SK-N-SH (cell line): Measurements from ENCODE around the gene STAM2. TPM values are rescaled to one million over a fixed set of nuclear protein-coding genes. Genes with fewer than 3 reads are reported as not detected.

Experiments used
- CTCF ChIA-PET: fragments of 300-600, 350-600 bp; formaldehyde crosslinking; extraction: SDS; loops from one replicate; lab custom pipeline; 2021; lab: Yijun Ruan, JAX
- POLR2A ChIA-PET: fragments of 350-600 bp; sonication (Branson Sonifier 250); formaldehyde crosslinking; extraction: SDS; loops from one replicate; lab custom pipeline; 2020; ENCODE audit warnings: antibody characterized with exemption, inconsistent platforms; lab: Yijun Ruan, JAX
- DNase-seq: peaks from one replicate; pipeline ENCODE4 v3.0.0; 2012
- H2AFZ ChIP-seq: fragments of 200-600 bp; sonication (generic); 2 replicates; pipeline ENCODE4 v1.8.1; 2016; ENCODE audit warnings: antibody characterized with exemption, mild to moderate bottlenecking, low read depth
- H3F3A ChIP-seq: fragments of 200-600 bp; sonication (generic); replicated peaks from 2 replicates; pipeline ENCODE3; 2016; ENCODE audit warnings: antibody characterized with exemption, mild to moderate bottlenecking; ENCODE audit not compliant: insufficient read depth
- H3K27ac ChIP-seq, 2 experiments: fragments of 200-500 bp in 1 of 2; fragments of 200-600 bp in 1 of 2; sonication (Bioruptor generic) in 1 of 2; sonication (generic), shearing (Covaris generic) in 1 of 2; 2 replicates each; pipeline versions ENCODE4 v1.5.1 to v1.6.1; 2014 to 2016; ENCODE audit warnings: low read depth in 2 of 2, inconsistent platforms in 1 of 2, low read length in 1 of 2, mild to moderate bottlenecking in 1 of 2, mixed read lengths in 1 of 2
- H3K27me3 ChIP-seq: fragments of 200-600 bp; sonication (generic), shearing (Covaris generic); 2 replicates; pipeline ENCODE4 v1.6.1; 2016; ENCODE audit warnings: mixed run types; ENCODE audit not compliant: insufficient read depth
- H3K36me3 ChIP-seq, 2 experiments: fragments of 200-500 bp in 1 of 2; fragments of 200-600 bp in 1 of 2; sonication (Bioruptor generic) in 1 of 2; sonication (generic) in 1 of 2; replicated peaks in 1 of 2; 2 replicates each; pipeline versions ENCODE3 to v1.5.1; 2014 to 2016; ENCODE audit warnings: low read length in 1 of 2, mild to moderate bottlenecking in 1 of 2; ENCODE audit not compliant: insufficient read depth in 2 of 2, control insufficient read depth in 1 of 2
- H3K4me1 ChIP-seq, 2 experiments: fragments of 200-500 bp in 1 of 2; fragments of 200-600 bp in 1 of 2; sonication (Bioruptor generic) in 1 of 2; sonication (generic), shearing (Covaris generic) in 1 of 2; 2 replicates each; pipeline versions ENCODE4 v1.5.1 to v1.6.1; 2014 to 2016; ENCODE audit warnings: low read depth in 1 of 2, low read length in 1 of 2, mixed run types in 1 of 2; ENCODE audit not compliant: insufficient read depth in 2 of 2, control insufficient read depth in 1 of 2
- H3K4me2 ChIP-seq: fragments of 200-600 bp; sonication (generic), shearing (Covaris generic); 2 replicates; pipeline ENCODE4 v1.6.1; 2017; ENCODE audit warnings: mixed run types
- H3K4me3 ChIP-seq, 2 experiments: fragments of 200-500 bp in 1 of 2; fragments of 200-600 bp in 1 of 2; sonication (Bioruptor generic) in 1 of 2; sonication (generic), shearing (Covaris generic) in 1 of 2; 2 replicates each; pipeline versions ENCODE4 v1.5.1 to v1.8.1; 2014 to 2016; ENCODE audit warnings: low read depth in 2 of 2, inconsistent platforms in 1 of 2, low read length in 1 of 2, mild to moderate bottlenecking in 1 of 2, mixed read lengths in 1 of 2, moderate library complexity in 1 of 2
- H3K79me2 ChIP-seq: fragments of 200-600 bp; sonication (generic); 2 replicates; pipeline ENCODE4 v1.8.1; 2017; ENCODE audit warnings: mild to moderate bottlenecking; ENCODE audit not compliant: insufficient read depth
- H3K9ac ChIP-seq: fragments of 200-600 bp; sonication (generic); 2 replicates; pipeline ENCODE4 v1.6.1; 2017; ENCODE audit warnings: mixed run types
- H3K9me2 ChIP-seq: fragments of 200-600 bp; sonication (generic); 2 replicates; pipeline ENCODE4 v1.6.1; 2017; ENCODE audit warnings: mixed run types
- H3K9me3 ChIP-seq: fragments of 200-600 bp; sonication (generic); 2 replicates; pipeline ENCODE4 v1.6.1; 2017; ENCODE audit warnings: mixed run types, mild to moderate bottlenecking, moderate library complexity
- H4K20me1 ChIP-seq: fragments of 200-600 bp; sonication (generic); 2 replicates; pipeline ENCODE4 v1.6.1; 2017; ENCODE audit warnings: mild to moderate bottlenecking, mixed run types; ENCODE audit not compliant: insufficient read depth
- CHD2 ChIP-seq: fragments of 150-350 bp; IDR thresholded peaks from 2 replicates; pipeline ENCODE4 v1.6.1; 2018; ENCODE audit warnings: low read length; ENCODE audit not compliant: partially characterized antibody
- ELF1 ChIP-seq: IDR thresholded peaks from 2 replicates; pipeline ENCODE4 v1.4.0; 2012
- EP300 ChIP-seq, 2 experiments: IDR thresholded peaks; 2 replicates each; pipeline versions ENCODE4 v1.4.0 to v1.6.1; 2012; ENCODE audit warnings: borderline replicate concordance in 1 of 2, low read depth in 1 of 2, low read length in 1 of 2
- EZH2phosphoT487 ChIP-seq: fragments of 200-600 bp; sonication (generic); IDR thresholded peaks from 2 replicates; pipeline ENCODE4 v1.6.1; 2017; ENCODE audit warnings: low read depth, mixed run types, mild to moderate bottlenecking, antibody characterized with exemption, moderate library complexity, borderline replicate concordance
- FOSL2 ChIP-seq: IDR thresholded peaks from 2 replicates; pipeline ENCODE4 v1.4.0; 2012; ENCODE audit warnings: low read depth, mild to moderate bottlenecking, moderate library complexity, borderline replicate concordance
- FOXJ3 ChIP-seq: sonication (generic); formaldehyde crosslinking; IDR thresholded peaks from 2 replicates; pipeline ENCODE4 v1.5.1; 2020; ENCODE audit warnings: mild to moderate bottlenecking, missing genetic modification reagents
- JUND ChIP-seq: IDR thresholded peaks from 2 replicates; pipeline ENCODE4 v1.4.0; 2012
- MXI1 ChIP-seq: IDR thresholded peaks from 2 replicates; pipeline ENCODE4 v1.6.1; 2012; ENCODE audit warnings: mild to moderate bottlenecking, low read depth, low read length, improper control_type of control experiment
- NRF1 ChIP-seq: IDR thresholded peaks from 2 replicates; pipeline ENCODE4 v1.6.1; 2012; ENCODE audit warnings: low read depth, mild to moderate bottlenecking, low read length
- POLR2AphosphoS5 ChIP-seq: IDR thresholded peaks from 2 replicates; pipeline ENCODE4 v1.6.1; 2012; ENCODE audit warnings: low read depth, low read length
- RAD21 ChIP-seq: IDR thresholded peaks from 2 replicates; pipeline ENCODE4 v1.6.1; 2012; ENCODE audit warnings: mild to moderate bottlenecking, low read length
- RCOR1 ChIP-seq: fragments of 150-350 bp; IDR thresholded peaks from 2 replicates; pipeline ENCODE4 v1.6.1; 2017; ENCODE audit warnings: antibody characterized with exemption, low read length
- TCF12 ChIP-seq: IDR thresholded peaks from 2 replicates; pipeline ENCODE4 v1.4.0; 2012
- YY1 ChIP-seq: IDR thresholded peaks from 2 replicates; pipeline ENCODE4 v1.4.0; 2012; ENCODE audit warnings: low read depth, mild to moderate bottlenecking
- polyA plus RNA-seq, 3 experiments: library from polyadenylated mRNA; depleted of rRNA; stranded (reverse); fragments of >200 nt; gene quantifications; 2 replicates each; pipeline ENCODE4 v1.2.3, GENCODE V29; 2012
- TF ChIP-seq, protein P1 (sequence below): fragments of 200-600 bp; sonication (generic); IDR thresholded peaks from 2 replicates; pipeline ENCODE4 v1.6.1; 2017; ENCODE audit warnings: antibody characterized with exemption, mild to moderate bottlenecking, moderate library complexity
- TF ChIP-seq, protein P2 (sequence below): IDR thresholded peaks from 2 replicates; pipeline ENCODE4 v1.4.0; 2012; ENCODE audit warnings: low read depth, borderline replicate concordance
- TF ChIP-seq, protein P3 (sequence below): IDR thresholded peaks from 2 replicates; pipeline ENCODE4 v1.4.0; 2012; ENCODE audit warnings: low read depth, borderline replicate concordance

Gene STAM2
- polyA plus RNA-seq, 1 of the 3 experiments (the other 2 are of a cell fraction): 6.9 TPM

DNA sequence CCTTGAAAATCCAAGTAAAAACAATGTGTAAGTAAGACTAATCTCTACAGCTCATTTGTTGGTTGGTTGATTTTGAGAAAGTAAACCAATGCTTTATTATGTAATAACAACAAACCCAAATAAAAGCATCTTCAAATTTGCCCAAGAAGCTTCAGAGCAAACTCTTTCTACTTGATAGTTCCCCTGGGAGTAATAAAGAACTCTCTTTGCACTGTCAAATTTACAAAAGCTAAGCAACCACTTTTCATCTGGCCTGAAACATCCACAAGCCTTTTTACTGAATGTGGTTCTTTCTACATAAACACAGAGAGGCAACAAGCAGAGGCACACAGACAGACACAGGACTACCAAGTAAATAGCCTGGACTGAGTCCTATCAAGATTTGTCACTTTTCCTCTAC, 47.9 kb downstream of the STAM2 start:
- H3K4me3 ChIP-seq: no peak overlapping the region
- H4K20me1 ChIP-seq: no peaks in the 10 kb centered on the region
- H2AFZ ChIP-seq: no peak overlapping the region
- H3K36me3 ChIP-seq: peaks cover 21 to 33% of the 10 kb centered on the region in 2 experiments
- no peak for DNase-seq
- H3K9me2 ChIP-seq: no peaks in the 10 kb centered on the region; the same call in 1 of the 2 replicates
- H3K9me3 ChIP-seq: no peaks in the 10 kb centered on the region
- H3F3A ChIP-seq: no peaks in the 10 kb centered on the region
- H3K27ac ChIP-seq: no peak overlapping the region
- H3K27me3 ChIP-seq: no peaks in the 10 kb centered on the region
- no peak overlapping the region for H3K4me2 ChIP-seq
- TF ChIP-seq FOSL2: no peak
- no peak for TF ChIP-seq RCOR1
- no peak for TF ChIP-seq NRF1
- TF ChIP-seq, protein P1, sequence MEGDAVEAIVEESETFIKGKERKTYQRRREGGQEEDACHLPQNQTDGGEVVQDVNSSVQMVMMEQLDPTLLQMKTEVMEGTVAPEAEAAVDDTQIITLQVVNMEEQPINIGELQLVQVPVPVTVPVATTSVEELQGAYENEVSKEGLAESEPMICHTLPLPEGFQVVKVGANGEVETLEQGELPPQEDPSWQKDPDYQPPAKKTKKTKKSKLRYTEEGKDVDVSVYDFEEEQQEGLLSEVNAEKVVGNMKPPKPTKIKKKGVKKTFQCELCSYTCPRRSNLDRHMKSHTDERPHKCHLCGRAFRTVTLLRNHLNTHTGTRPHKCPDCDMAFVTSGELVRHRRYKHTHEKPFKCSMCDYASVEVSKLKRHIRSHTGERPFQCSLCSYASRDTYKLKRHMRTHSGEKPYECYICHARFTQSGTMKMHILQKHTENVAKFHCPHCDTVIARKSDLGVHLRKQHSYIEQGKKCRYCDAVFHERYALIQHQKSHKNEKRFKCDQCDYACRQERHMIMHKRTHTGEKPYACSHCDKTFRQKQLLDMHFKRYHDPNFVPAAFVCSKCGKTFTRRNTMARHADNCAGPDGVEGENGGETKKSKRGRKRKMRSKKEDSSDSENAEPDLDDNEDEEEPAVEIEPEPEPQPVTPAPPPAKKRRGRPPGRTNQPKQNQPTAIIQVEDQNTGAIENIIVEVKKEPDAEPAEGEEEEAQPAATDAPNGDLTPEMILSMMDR: no peak
- no peak for TF ChIP-seq MXI1
- TF ChIP-seq TCF12: no peak
- TF ChIP-seq JUND: no peak
- no peak for TF ChIP-seq POLR2AphosphoS5
- no peak for TF ChIP-seq CHD2
- TF ChIP-seq RAD21: no peak
- no peak for TF ChIP-seq FOXJ3 (CRISPR knock-in tag)
- no peak for TF ChIP-seq EP300 (IDR thresholded peaks at IDR 0.05; ENCODE audit: borderline replicate concordance in 1 of 2, low read depth in 1 of 2, low read length in 1 of 2)
- TF ChIP-seq, protein P2, sequence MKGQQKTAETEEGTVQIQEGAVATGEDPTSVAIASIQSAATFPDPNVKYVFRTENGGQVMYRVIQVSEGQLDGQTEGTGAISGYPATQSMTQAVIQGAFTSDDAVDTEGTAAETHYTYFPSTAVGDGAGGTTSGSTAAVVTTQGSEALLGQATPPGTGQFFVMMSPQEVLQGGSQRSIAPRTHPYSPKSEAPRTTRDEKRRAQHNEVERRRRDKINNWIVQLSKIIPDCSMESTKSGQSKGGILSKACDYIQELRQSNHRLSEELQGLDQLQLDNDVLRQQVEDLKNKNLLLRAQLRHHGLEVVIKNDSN: no peak
- TF ChIP-seq EZH2phosphoT487: no peak
- TF ChIP-seq, protein P3, sequence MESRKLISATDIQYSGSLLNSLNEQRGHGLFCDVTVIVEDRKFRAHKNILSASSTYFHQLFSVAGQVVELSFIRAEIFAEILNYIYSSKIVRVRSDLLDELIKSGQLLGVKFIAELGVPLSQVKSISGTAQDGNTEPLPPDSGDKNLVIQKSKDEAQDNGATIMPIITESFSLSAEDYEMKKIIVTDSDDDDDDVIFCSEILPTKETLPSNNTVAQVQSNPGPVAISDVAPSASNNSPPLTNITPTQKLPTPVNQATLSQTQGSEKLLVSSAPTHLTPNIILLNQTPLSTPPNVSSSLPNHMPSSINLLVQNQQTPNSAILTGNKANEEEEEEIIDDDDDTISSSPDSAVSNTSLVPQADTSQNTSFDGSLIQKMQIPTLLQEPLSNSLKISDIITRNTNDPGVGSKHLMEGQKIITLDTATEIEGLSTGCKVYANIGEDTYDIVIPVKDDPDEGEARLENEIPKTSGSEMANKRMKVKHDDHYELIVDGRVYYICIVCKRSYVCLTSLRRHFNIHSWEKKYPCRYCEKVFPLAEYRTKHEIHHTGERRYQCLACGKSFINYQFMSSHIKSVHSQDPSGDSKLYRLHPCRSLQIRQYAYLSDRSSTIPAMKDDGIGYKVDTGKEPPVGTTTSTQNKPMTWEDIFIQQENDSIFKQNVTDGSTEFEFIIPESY: no peak
- no peak for TF ChIP-seq ELF1
- TF ChIP-seq YY1: no peak
- H3K79me2 ChIP-seq: no peaks in the 10 kb centered on the region
- no peak overlapping the region for H3K9ac ChIP-seq
- ChIA-PET CTCF (no interaction called here), POLR2A (no interaction called here)
- peaks cover 0 to 3% of the 10 kb centered on the region in 2 experiments; a peak in 1 of 4 replicates for H3K4me1 ChIP-seq
